H1 (cell line): Measurements from ENCODE around the gene NT5DC3. TPM values are rescaled to one million over a fixed set of nuclear protein-coding genes. Genes with fewer than 3 reads are reported as not detected.

Source experiments
- CTCF ChIA-PET: fragments of 300-600 bp; sonication (Branson Sonifier 250); formaldehyde crosslinking; loops from one replicate; lab custom pipeline; 2021; ENCODE audit not compliant: partially characterized antibody; lab: Charles Lee
- POLR2A ChIA-PET: fragments of 300-600 bp; sonication (Branson Sonifier 250); formaldehyde crosslinking; loops from one replicate; lab custom pipeline; 2021; ENCODE audit warnings: inconsistent platforms; ENCODE audit not compliant: partially characterized antibody; lab: Charles Lee
- DNase-seq, 2 experiments: peaks; one replicate each; pipeline versions ENCODE4 v3.0.0 to v3.0.0-alpha.2; 2010 to 2022; ENCODE audit warnings: low spot score in 2 of 2, low read depth in 1 of 2, mixed read lengths in 1 of 2
- FAIRE-seq: peaks from 2 replicates; lab custom pipeline; 2011; peaks lifted over from hg19 to GRCh38; lab: Jason Lieb, UNC
- H2AFZ ChIP-seq: 2 replicates; pipeline ENCODE4 v1.8.1; 2012; ENCODE audit warnings: low read length, inconsistent platforms
- H2AK5ac ChIP-seq: 2 replicates; pipeline ENCODE4 v1.6.1; 2013; ENCODE audit warnings: low read depth, low read length
- H2BK120ac ChIP-seq: replicated peaks from 2 replicates; pipeline ENCODE3; 2013; ENCODE audit warnings: low read depth, low read length, inconsistent platforms
- H2BK12ac ChIP-seq: 2 replicates; pipeline ENCODE4 v1.6.1; 2013; ENCODE audit warnings: low read depth, low read length
- H2BK15ac ChIP-seq: 2 replicates; pipeline ENCODE4 v1.6.1; 2013; ENCODE audit warnings: low read length
- H2BK20ac ChIP-seq: 2 replicates; pipeline ENCODE4 v1.6.1; 2013; ENCODE audit warnings: low read length
- H2BK5ac ChIP-seq: 2 replicates; pipeline ENCODE4 v1.6.1; 2013; ENCODE audit warnings: low read depth, low read length
- H3K14ac ChIP-seq: 2 replicates; pipeline ENCODE4 v1.6.1; 2013; ENCODE audit warnings: inconsistent platforms; ENCODE audit not compliant: insufficient read length
- H3K18ac ChIP-seq: 2 replicates; pipeline ENCODE4 v1.6.1; 2013; ENCODE audit warnings: low read length; ENCODE audit errors: extremely low read depth
- H3K23ac ChIP-seq: 2 replicates; pipeline ENCODE4 v1.6.1; 2013; ENCODE audit warnings: inconsistent platforms; ENCODE audit not compliant: insufficient read length
- H3K23me2 ChIP-seq: 2 replicates; pipeline ENCODE4 v1.6.1; 2013; ENCODE audit warnings: low read depth, low read length
- H3K27ac ChIP-seq: 2 replicates; pipeline ENCODE4 v1.6.1; 2011; ENCODE audit warnings: low read depth, low read length, inconsistent platforms
- H3K27me3 ChIP-seq, 4 experiments: replicated peaks in 1 of 4; 1 replicate in 1 of 4; 2 replicates in 3 of 4; pipeline versions ENCODE4 v1.6.1 to v1.8.1; 2011 to 2013; ENCODE audit warnings: low read length in 3 of 4, mild to moderate bottlenecking in 3 of 4, inconsistent platforms in 2 of 4, mixed read lengths in 2 of 4, moderate library complexity in 1 of 4; ENCODE audit not compliant: control insufficient read depth in 3 of 4, insufficient read depth in 3 of 4; ENCODE audit errors: extremely low read depth in 1 of 4
- H3K36me3 ChIP-seq, 4 experiments: 2 replicates each; pipeline versions ENCODE4 v1.6.1 to v1.8.1; 2011 to 2013; ENCODE audit warnings: mild to moderate bottlenecking in 4 of 4, low read length in 3 of 4, moderate library complexity in 2 of 4, control low read depth in 1 of 4, inconsistent platforms in 1 of 4; ENCODE audit not compliant: insufficient read depth in 4 of 4, control insufficient read depth in 2 of 4
- H3K4ac ChIP-seq: replicated peaks from 2 replicates; pipeline ENCODE3; 2013; ENCODE audit warnings: low read length, low read depth, mixed read lengths, inconsistent platforms; ENCODE audit not compliant: insufficient read length
- H3K4me1 ChIP-seq, 4 experiments: replicated peaks in 1 of 4; 1 replicate in 1 of 4; 2 replicates in 3 of 4; pipeline versions ENCODE4 v1.6.1 to v1.8.1; 2011 to 2013; ENCODE audit warnings: low read length in 3 of 4, inconsistent platforms in 2 of 4, mixed read lengths in 1 of 4; ENCODE audit not compliant: insufficient read depth in 4 of 4, control insufficient read depth in 3 of 4
- H3K4me2 ChIP-seq, 2 experiments: 2 replicates each; pipeline versions ENCODE4 v1.6.1 to v1.8.1; 2011 to 2013; ENCODE audit warnings: low read depth in 2 of 2, low read length in 2 of 2, control low read depth in 1 of 2, inconsistent platforms in 1 of 2, mild to moderate bottlenecking in 1 of 2; ENCODE audit not compliant: insufficient read depth in 1 of 2
- H3K4me3 ChIP-seq, 4 experiments: fragments of 200-600, 300-600 bp in 1 of 4; sonication (generic), shearing (Covaris generic), sonication (Bioruptor Twin) in 1 of 4; 2 replicates each; pipeline versions ENCODE4 v1.5.1 to v1.8.1; 2011 to 2016; ENCODE audit warnings: low read length in 4 of 4, low read depth in 3 of 4, control low read depth in 2 of 4, inconsistent platforms in 2 of 4, mild to moderate bottlenecking in 2 of 4, mixed read lengths in 1 of 4, moderate library complexity in 1 of 4; ENCODE audit not compliant: insufficient read depth in 2 of 4; ENCODE audit errors: extremely low read depth in 1 of 4
- H3K56ac ChIP-seq: replicated peaks from 2 replicates; pipeline ENCODE3; 2013; ENCODE audit warnings: low read depth, mild to moderate bottlenecking, mixed read lengths, low read length, inconsistent platforms; ENCODE audit not compliant: insufficient read length
- H3K79me1 ChIP-seq: 2 replicates; pipeline ENCODE4 v1.6.1; 2013; ENCODE audit warnings: low read depth, low read length, control low read depth
- H3K79me2 ChIP-seq, 2 experiments: 2 replicates each; pipeline versions ENCODE4 v1.6.1 to v1.8.1; 2012 to 2013; ENCODE audit warnings: low read length in 2 of 2, mild to moderate bottlenecking in 2 of 2, inconsistent platforms in 1 of 2; ENCODE audit not compliant: insufficient read depth in 2 of 2, control insufficient read depth in 1 of 2
- H3K9ac ChIP-seq, 4 experiments: replicated peaks in 1 of 4; 1 replicate in 1 of 4; 2 replicates in 3 of 4; pipeline versions ENCODE4 v1.6.1 to v1.8.1; 2011 to 2013; ENCODE audit warnings: low read depth in 3 of 4, low read length in 3 of 4, control low read depth in 2 of 4, mild to moderate bottlenecking in 2 of 4, moderate library complexity in 2 of 4, inconsistent platforms in 1 of 4; ENCODE audit errors: extremely low read depth in 1 of 4
- H3K9me3 ChIP-seq, 2 experiments: 2 replicates each; pipeline versions ENCODE4 v1.6.1 to v1.8.1; 2012 to 2013; ENCODE audit warnings: mild to moderate bottlenecking in 2 of 2, moderate library complexity in 2 of 2, control low read depth in 1 of 2, inconsistent platforms in 1 of 2, low read depth in 1 of 2, low read length in 1 of 2, mixed read lengths in 1 of 2; ENCODE audit not compliant: insufficient read depth in 2 of 2
- H4K20me1 ChIP-seq, 2 experiments: replicated peaks in 1 of 2; 2 replicates each; pipeline versions ENCODE3 to v1.8.1; 2011 to 2013; ENCODE audit warnings: inconsistent platforms in 2 of 2, low read length in 2 of 2, mild to moderate bottlenecking in 1 of 2; ENCODE audit not compliant: insufficient read depth in 2 of 2, control insufficient read depth in 1 of 2
- H4K5ac ChIP-seq: 2 replicates; pipeline ENCODE4 v1.6.1; 2013; ENCODE audit warnings: low read length, low read depth, mixed read lengths, inconsistent platforms; ENCODE audit not compliant: insufficient read length
- H4K8ac ChIP-seq: 2 replicates; pipeline ENCODE4 v1.8.0; 2013; ENCODE audit warnings: mild to moderate bottlenecking, moderate library complexity, low read length, inconsistent platforms; ENCODE audit not compliant: insufficient read depth; ENCODE audit errors: extremely low read depth
- H4K91ac ChIP-seq: replicated peaks from 2 replicates; pipeline ENCODE3; 2013; ENCODE audit warnings: low read length, mixed read lengths, inconsistent platforms; ENCODE audit not compliant: insufficient read length
- CBX5 ChIP-seq: fragments of 300-800, 300-1000 bp; sonication (generic); IDR thresholded peaks from 2 replicates; pipeline ENCODE4 v1.7.1; 2016; ENCODE audit warnings: antibody characterized with exemption, low read length, low read depth
- CHD1 ChIP-seq: IDR thresholded peaks from 2 replicates; pipeline ENCODE4 v1.6.1; 2012; ENCODE audit warnings: low read depth, low read length, improper control_type of control experiment
- CTCF ChIP-seq, 3 experiments: IDR thresholded peaks; 1 replicate in 2 of 3; 2 replicates in 1 of 3; pipeline versions ENCODE4 v1.5.1 to v1.6.1; 2011; ENCODE audit warnings: low read length in 3 of 3, mild to moderate bottlenecking in 3 of 3, inconsistent platforms in 2 of 3, low read depth in 1 of 3, moderate library complexity in 1 of 3; ENCODE audit not compliant: insufficient read depth in 1 of 3; ENCODE audit errors: control extremely low read depth in 1 of 3
- NRF1 ChIP-seq: IDR thresholded peaks from 2 replicates; pipeline ENCODE4 v1.6.1; 2011; ENCODE audit warnings: mild to moderate bottlenecking, low read depth, low read length, improper control_type of control experiment
- RNF2 ChIP-seq: fragments of 200-900, 300-1000 bp; sonication (generic); IDR thresholded peaks from 2 replicates; pipeline ENCODE4 v1.7.1; 2016; ENCODE audit warnings: borderline replicate concordance, low read depth, mild to moderate bottlenecking, antibody characterized with exemption, low read length; ENCODE audit not compliant: poor library complexity, severe bottlenecking; ENCODE audit errors: missing control alignments
- RXRA ChIP-seq: IDR thresholded peaks from 2 replicates; pipeline ENCODE4 v1.6.1; 2011; ENCODE audit warnings: low read depth, mild to moderate bottlenecking, low read length, moderate library complexity; ENCODE audit not compliant: insufficient read depth
- SAP30 ChIP-seq: fragments of 300-600 bp; sonication (generic); IDR thresholded peaks from 2 replicates; pipeline ENCODE4 v1.7.1; 2012; ENCODE audit warnings: low read length, moderate library complexity, mild to moderate bottlenecking, inconsistent platforms; ENCODE audit not compliant: insufficient read depth, insufficient replicate concordance
- TAF1 ChIP-seq: IDR thresholded peaks from 2 replicates; pipeline ENCODE4 v1.6.1; 2011; ENCODE audit warnings: mild to moderate bottlenecking, low read depth, low read length
- TBP ChIP-seq: IDR thresholded peaks from 2 replicates; pipeline ENCODE4 v1.6.1; 2011; ENCODE audit warnings: low read depth, low read length, improper control_type of control experiment
- WGBS, 2 experiments: shearing (Covaris generic) in 1 of 2; methylation state at CpG; one replicate each; pipeline versions ENCODE4 v1.1.6 to v1.1.7; 2013 to 2015; ENCODE audit warnings: low lambda C conversion rate in 2 of 2, mixed read lengths in 2 of 2, inconsistent platforms in 1 of 2, low coverage in 1 of 2, missing lambda C conversion rate in 1 of 2; ENCODE audit not compliant: insufficient replicate concordance in 2 of 2, insufficient coverage in 1 of 2, insufficient read length in 1 of 2; ENCODE audit errors: extremely low coverage in 1 of 2, missing lambda C conversion rate in 1 of 2; 5-methylcytosine and 5-hydroxymethylcytosine counted together
- polyA plus RNA-seq, 7 experiments: library from polyadenylated mRNA; depleted of rRNA in 3 of 7; stranded (reverse) in 5 of 7; unstranded in 2 of 7; fragments of >200 nt in 5 of 7; fragments of 200-250 nt in 2 of 7; gene quantifications; 1 replicate in 5 of 7; 2 replicates in 1 of 7; 4 replicates in 1 of 7; pipeline versions ENCODE4 v1.2.1 to v1.2.3, GENCODE V29; 2011 to 2013; ENCODE audit warnings: missing spikeins in 2 of 7, mixed read lengths in 2 of 7
- total RNA-seq: library from RNA; stranded (reverse); fragmentation: NEBNext Ultra II Directional; extraction: Animal tissue kit (Norgen Biotek cat#: 25700); gene quantifications from 2 replicates; pipeline ENCODE4 v1.2.1, GENCODE V29; 2021

Gene NT5DC3
- total and polyA plus RNA-seq, 2 of the 8 experiments (the other 6 are each of a cell fraction or from before 2014, with no cell fraction given), result 5.4 to 14.8 TPM

GRCh38 chr12:103810111-103810510 lies 30.9 kb downstream of the NT5DC3 start:
- no peaks in the 10 kb centered on the region for H3K23me2 ChIP-seq
- no peak overlapping the region for H3K56ac ChIP-seq
- no peak overlapping the region for H3K4ac ChIP-seq
- H3K27me3 ChIP-seq, result no peaks in the 10 kb centered on the region
- H2BK12ac ChIP-seq, result no peak overlapping the region
- H2BK120ac ChIP-seq, result no peak overlapping the region
- H3K79me2 ChIP-seq, result no peaks in the 10 kb centered on the region
- H2BK5ac ChIP-seq, result no peak overlapping the region
- no peak overlapping the region for H3K18ac ChIP-seq
- FAIRE-seq (no peak), DNase-seq (no peak)
- H4K20me1 ChIP-seq, result no peaks in the 10 kb centered on the region
- CTCF ChIA-PET, result interaction anchor here (1.7 kb wide), 1 partner anchor 24 kb away, joined by 6 read pairs; no protein-coding TSS in a partner anchor
- H3K9me3 ChIP-seq, result no peaks in the 10 kb centered on the region
- H3K27ac ChIP-seq, result no peak overlapping the region
- no peak overlapping the region for H4K8ac ChIP-seq
- no peak overlapping the region for H2AK5ac ChIP-seq
- H3K4me3 ChIP-seq, result no peak overlapping the region
- no peak overlapping the region for H2AFZ ChIP-seq
- no peak overlapping the region for H3K9ac ChIP-seq
- H3K14ac ChIP-seq, result no peak overlapping the region
- POLR2A ChIA-PET, result no interaction called here
- 73% methylated on average over 5 of the region's 5 CpGs; no CpG with 5 or more reads in 1 of the 2 experiments for WGBS, 2 experiments
- H3K23ac ChIP-seq, result no peak overlapping the region
- H2BK20ac ChIP-seq, result no peak overlapping the region
- H3K36me3 ChIP-seq, result peaks cover 0 to 8% (median 4%) of the 10 kb centered on the region in 4 experiments; a peak in 4 of 8 replicates
- TF ChIP-seq TBP (no peak), CTCF (IDR thresholded peaks at IDR 0.05; ENCODE audit: control extremely low read depth in 1 of 3, insufficient read depth in 1 of 3, low read depth in 1 of 3, low read length in 3 of 3) (no peak), CHD1 (no peak), NRF1 (no peak), CBX5 (no peak), TAF1 (no peak), RXRA (no peak), SAP30 (no peak), RNF2 (no peak)
- no peaks in the 10 kb centered on the region for H3K79me1 ChIP-seq
- no peak overlapping the region for H3K4me2 ChIP-seq
- H4K91ac ChIP-seq, result no peak overlapping the region
- H3K4me1 ChIP-seq, result no peaks in the 10 kb centered on the region
- no peak overlapping the region for H2BK15ac ChIP-seq
- H4K5ac ChIP-seq, result no peak overlapping the region
